Upper lobe of right lung (tissue), 1 donor: ENCODE results near the gene MMS22L. TPM values are rescaled to one million over a fixed set of nuclear protein-coding genes. Genes with fewer than 3 reads are reported as not detected.

Experiments used
- ATAC-seq: fragments of 200-7000 bp; cut with Tn5 transposase; one replicate; pipeline ENCODE4 v1.9.1; 2020; ENCODE audit warnings: mild to moderate bottlenecking, moderate library complexity
- DNase-seq: peaks from one replicate; pipeline ENCODE4 v3.0.0-alpha.2; 2020
- H3K27ac ChIP-seq: fragments of 200-600 bp; one replicate; pipeline ENCODE4 v1.8.0; 2022
- H3K27me3 ChIP-seq: fragments of 200-600 bp; one replicate; pipeline ENCODE4 v1.8.0; 2022; ENCODE audit warnings: mild to moderate bottlenecking
- H3K36me3 ChIP-seq: fragments of 200-600 bp; one replicate; pipeline ENCODE4 v1.8.0; 2022
- H3K4me1 ChIP-seq: fragments of 200-600 bp; one replicate; pipeline ENCODE4 v1.8.0; 2022
- H3K4me3 ChIP-seq: fragments of 200-600 bp; one replicate; pipeline ENCODE4 v1.8.0; 2022; ENCODE audit warnings: mild to moderate bottlenecking
- H3K9me3 ChIP-seq: fragments of 200-600 bp; one replicate; pipeline ENCODE4 v1.8.0; 2022
- CTCF ChIP-seq: fragments of 200-600 bp; IDR thresholded peaks from one replicate; pipeline ENCODE4 v1.8.0; 2022; ENCODE audit warnings: antibody characterized with exemption
- intact Hi-C: fragments of 100-400 bp; cut with DNase I; formaldehyde crosslinking; loops from one replicate; pipeline ENCODE4 v1.11.0; 2022
- total RNA-seq: library from RNA; stranded (reverse); fragmentation: NEBNext Ultra II Directional; extraction: Animal tissue kit (Norgen Biotek cat#: 25700); gene quantifications from one replicate; pipeline ENCODE4 v1.2.1, GENCODE V29; 2021
- donor health status: DM: no; HTN: yes; CAD: no; lungs with severe emphysema.

The MMS22L gene
- total RNA-seq, 1 donor from 2014 or later = 6.8 TPM

- ATAC-seq = no peak
Measured at GRCh38 chr6:97154015-97154414, 129.0 kb downstream of the MMS22L start.

GRCh38 chr6:97151601-97152000, 131.4 kb downstream of the MMS22L start:
- no peak for DNase-seq
- Histone ChIP-seq H3K4me1 (no peaks in the 10 kb centered on the region), H3K4me3 (no peak overlapping the region), H3K9me3 (no peaks in the 10 kb centered on the region), H3K36me3 (no peaks in the 10 kb centered on the region), H3K27ac (no peak overlapping the region), H3K27me3 (no peaks in the 10 kb centered on the region)
- intact Hi-C loops = no loop called here
- ATAC-seq = no peak
- no peak for TF ChIP-seq CTCF

More at GRCh38 chr6:97154015-97154414, 129.0 kb downstream of the MMS22L start:
- TF ChIP-seq CTCF = no peak
- Histone ChIP-seq H3K4me1 (no peaks in the 10 kb centered on the region), H3K4me3 (no peak overlapping the region), H3K27ac (no peak overlapping the region), H3K27me3 (no peaks in the 10 kb centered on the region), H3K9me3 (no peaks in the 10 kb centered on the region), H3K36me3 (no peaks in the 10 kb centered on the region)
- no peak for DNase-seq
- intact Hi-C loops = no loop called here

GRCh38 chr6:97150932-97151331, 132.1 kb downstream of the MMS22L start:
- no peaks in the 10 kb centered on the region for H3K36me3 ChIP-seq
- intact Hi-C loops = no loop called here
- DNase-seq (no peak), ATAC-seq (no peak)
- H3K9me3 ChIP-seq = no peaks in the 10 kb centered on the region
- no peaks in the 10 kb centered on the region for H3K27me3 ChIP-seq
- H3K27ac ChIP-seq = no peak overlapping the region
- TF ChIP-seq CTCF = no peak
- no peak overlapping the region for H3K4me3 ChIP-seq
- H3K4me1 ChIP-seq = no peaks in the 10 kb centered on the region

- no peak for DNase-seq
- Histone ChIP-seq H3K4me1 (no peaks in the 10 kb centered on the region), H3K4me3 (no peak overlapping the region), H3K27me3 (no peaks in the 10 kb centered on the region), H3K27ac (no peak overlapping the region), H3K9me3 (no peaks in the 10 kb centered on the region), H3K36me3 (no peaks in the 10 kb centered on the region)
- no peak for ATAC-seq
- intact Hi-C loops = no loop called here
- TF ChIP-seq CTCF = no peak
Measured at GRCh38 chr6:97147421-97147820, 135.6 kb downstream of the MMS22L start.

- intact Hi-C loops = no loop called here
- H3K27me3 ChIP-seq = no peaks in the 10 kb centered on the region
- no peaks in the 10 kb centered on the region for H3K36me3 ChIP-seq
- H3K9me3 ChIP-seq = no peaks in the 10 kb centered on the region
- ATAC-seq (no peak), DNase-seq (no peak)
- no peak for TF ChIP-seq CTCF
- H3K27ac ChIP-seq = no peak overlapping the region
- no peaks in the 10 kb centered on the region for H3K4me1 ChIP-seq
- no peak overlapping the region for H3K4me3 ChIP-seq
Measured at GRCh38 chr6:97145691-97146090, 137.3 kb downstream of the MMS22L start.

- DNase-seq = no peak
- ATAC-seq = no peak
- Histone ChIP-seq H3K27ac (no peak overlapping the region), H3K36me3 (no peaks in the 10 kb centered on the region), H3K4me1 (no peaks in the 10 kb centered on the region), H3K4me3 (no peak overlapping the region), H3K9me3 (no peaks in the 10 kb centered on the region), H3K27me3 (no peaks in the 10 kb centered on the region)
- TF ChIP-seq CTCF = no peak
- intact Hi-C loops = no loop called here
Measured at GRCh38 chr6:97141756-97142155, 141.3 kb downstream of the MMS22L start.
